B cell (primary cell): ENCODE data around the gene HABP4. TPM values are rescaled to one million over a fixed set of nuclear protein-coding genes. Genes with fewer than 3 reads are reported as not detected.

Experiments
- ATAC-seq: fragments of 200-7000 bp; cut with Tn5 transposase; one replicate; pipeline ENCODE4 v1.10.0; 2021; ENCODE audit warnings: low read depth, mild to moderate bottlenecking, moderate number of reproducible peaks, moderate library complexity
- CTCF ChIA-PET: fragments of 350-600 bp; sonication (Branson Sonifier 250); formaldehyde crosslinking; loops from one replicate; lab custom pipeline; 2021; ENCODE audit warnings: antibody characterized with exemption, inconsistent platforms; lab: Charles Lee
- POLR2A ChIA-PET: fragments of 350-600 bp; sonication (Branson Sonifier 250); formaldehyde crosslinking; loops from one replicate; lab custom pipeline; 2021; ENCODE audit warnings: antibody characterized with exemption; lab: Charles Lee
- DNase-seq: peaks from one replicate; pipeline ENCODE4 v3.0.0; 2013
- H2AFZ ChIP-seq: 2 replicates; pipeline ENCODE4 v1.6.1; 2012; ENCODE audit warnings: mild to moderate bottlenecking, low read depth, low read length; ENCODE audit not compliant: insufficient read depth, poor library complexity, severe bottlenecking
- H3K27ac ChIP-seq, 2 donors: 1 replicate in 1 of 2; 2 replicates in 1 of 2; pipeline ENCODE4 v1.5.1; 2012 to 2013; ENCODE audit warnings: low read length in 2 of 2, mild to moderate bottlenecking in 2 of 2, moderate library complexity in 1 of 2
- H3K27me3 ChIP-seq, 4 experiments: fragments of 200-600 bp in 1 of 4; sonication (generic) in 1 of 4; replicated peaks in 1 of 4; 1 replicate in 2 of 4; 2 replicates in 2 of 4; pipeline versions ENCODE4 v1.6.1 to v1.7.0; 2013 to 2016; ENCODE audit warnings: low read length in 3 of 4, mild to moderate bottlenecking in 2 of 4, mixed read lengths in 1 of 4, moderate library complexity in 1 of 4; ENCODE audit not compliant: insufficient read depth in 4 of 4, control insufficient read depth in 3 of 4; ENCODE audit errors: control extremely low read depth in 1 of 4
- H3K36me3 ChIP-seq, 2 experiments: replicated peaks in 1 of 2; 1 replicate in 1 of 2; 2 replicates in 1 of 2; pipeline versions ENCODE4 v1.6.1 to v1.7.1; 2013; ENCODE audit warnings: low read length in 1 of 2; ENCODE audit not compliant: insufficient read depth in 2 of 2, control insufficient read depth in 1 of 2; ENCODE audit errors: control extremely low read depth in 1 of 2, extremely low read depth in 1 of 2
- H3K4me1 ChIP-seq, 2 donors: fragments of 200-600 bp in 1 of 2; sonication (generic) in 1 of 2; 1 replicate in 1 of 2; 2 replicates in 1 of 2; pipeline versions ENCODE4 v1.5.1 to v1.6.1; 2013 to 2017; ENCODE audit warnings: low read length in 2 of 2; ENCODE audit not compliant: control insufficient read depth in 2 of 2, insufficient read depth in 2 of 2
- H3K4me2 ChIP-seq: replicated peaks from 2 replicates; pipeline ENCODE3; 2012; ENCODE audit warnings: mild to moderate bottlenecking, low read depth, low read length; ENCODE audit not compliant: poor library complexity, severe bottlenecking
- H3K4me3 ChIP-seq, 5 experiments: fragments of 200-600 bp in 1 of 5; sonication (generic) in 1 of 5; 1 replicate in 3 of 5; 2 replicates in 2 of 5; pipeline versions ENCODE4 v1.5.1 to v1.7.0; 2011 to 2016; ENCODE audit warnings: low read length in 4 of 5, mild to moderate bottlenecking in 4 of 5, low read depth in 2 of 5, control low read depth in 1 of 5, moderate library complexity in 1 of 5; ENCODE audit not compliant: insufficient read depth in 1 of 5; ENCODE audit errors: control extremely low read depth in 1 of 5, extremely low read depth in 1 of 5
- H3K79me2 ChIP-seq: fragments of 200-600 bp; sonication (generic); one replicate; pipeline ENCODE4 v1.6.0; 2016; ENCODE audit warnings: low read length; ENCODE audit not compliant: control insufficient read depth, insufficient read depth
- H3K9ac ChIP-seq: fragments of 200-600 bp; sonication (generic); 2 replicates; pipeline ENCODE4 v1.6.1; 2017; ENCODE audit warnings: mild to moderate bottlenecking, low read length, moderate library complexity
- H3K9me3 ChIP-seq, 3 donors: one replicate each; pipeline versions ENCODE4 v1.6.1 to v1.7.1; 2013; ENCODE audit warnings: low read length in 2 of 3; ENCODE audit not compliant: control insufficient read depth in 2 of 3, insufficient read depth in 1 of 3; ENCODE audit errors: control extremely low read depth in 1 of 3
- H4K20me1 ChIP-seq: 2 replicates; pipeline ENCODE4 v1.6.0; 2012; ENCODE audit warnings: mild to moderate bottlenecking, low read length; ENCODE audit not compliant: insufficient read depth, control insufficient read depth, poor library complexity, severe bottlenecking
- H3K27ac Mint-ChIP-seq: one replicate; pipeline ENCODE4 v1.8.0; 2021; ENCODE audit warnings: mixed read lengths
- H3K27me3 Mint-ChIP-seq: one replicate; pipeline ENCODE4 v1.8.0; 2021; ENCODE audit warnings: mixed read lengths
- H3K4me1 Mint-ChIP-seq: one replicate; pipeline ENCODE4 v1.8.0; 2021; ENCODE audit warnings: mixed read lengths
- H3K4me3 Mint-ChIP-seq: one replicate; pipeline ENCODE4 v1.8.0; 2021; ENCODE audit warnings: mixed read lengths
- H3K9me3 Mint-ChIP-seq: one replicate; pipeline ENCODE4 v1.8.0; 2022; ENCODE audit warnings: mixed read lengths; ENCODE audit not compliant: insufficient read depth
- CTCF ChIP-seq: fragments of 200-600 bp; IDR thresholded peaks from one replicate; pipeline ENCODE4 v1.8.0; 2022; ENCODE audit warnings: antibody characterized with exemption, mild to moderate bottlenecking
- EZH2 ChIP-seq: IDR thresholded peaks from 2 replicates; pipeline ENCODE4 v1.6.1; 2012; ENCODE audit warnings: borderline replicate concordance, low read depth, mild to moderate bottlenecking, moderate library complexity, low read length; ENCODE audit not compliant: insufficient read depth, poor library complexity, severe bottlenecking
- WGBS: methylation state at CpG from one replicate; pipeline ENCODE4 v1.1.5; 2013; ENCODE audit warnings: missing lambda C conversion rate; ENCODE audit not compliant: insufficient coverage; 5-methylcytosine and 5-hydroxymethylcytosine counted together
- intact Hi-C: fragments of 100-400 bp; cut with micrococcal nuclease; formaldehyde crosslinking; loops from one replicate; pipeline ENCODE4 v1.10.0; 2022
- polyA plus RNA-seq: library from polyadenylated mRNA; depleted of rRNA; stranded (reverse); fragments of >200 nt; gene quantifications from 2 replicates; pipeline ENCODE4 v1.2.3, GENCODE V29; 2012
- total RNA-seq, 2 donors: library from RNA; stranded (reverse); fragments of 120-200 nt in 1 of 2; gene quantifications; 1 replicate in 1 of 2; 2 replicates in 1 of 2; pipeline versions ENCODE4 v1.2.3 to v1.2.4, GENCODE V29; 2013 to 2022

Gene HABP4
- total and polyA plus RNA-seq, 2 donors (not counting 1 experiment from before 2014, with no cell fraction given), result 3.3 to 15.0 TPM

GRCh38 chr9:96408409-96409280 is 41.3 kb upstream of the HABP4 start:
- intact Hi-C loops, result no loop called here
- H2AFZ ChIP-seq, result no peak overlapping the region
- no peak overlapping the region for H3K27ac ChIP-seq
- no peak overlapping the region for H3K9ac ChIP-seq
- WGBS, result 81% methylated on average over 6 of the region's 9 CpGs
- POLR2A ChIA-PET, result no interaction called here
- Mint-ChIP-seq H3K27me3 (no peaks in the 10 kb centered on the region), H3K4me1 (peaks cover 15% of the 10 kb centered on the region), H3K4me3 (no peak overlapping the region), H3K27ac (peak overlapping the region; percentile 57), H3K9me3 (no peaks in the 10 kb centered on the region)
- ATAC-seq, result no peak
- H3K9me3 ChIP-seq, result no peaks in the 10 kb centered on the region
- TF ChIP-seq EZH2 (no peak), CTCF (no peak)
- peaks cover 8 to 15% of the 10 kb centered on the region in 2 donors for H3K4me1 ChIP-seq
- no peak overlapping the region for H3K4me3 ChIP-seq
- no peak for DNase-seq
- CTCF ChIA-PET, result interaction anchor here (0.6 to 1.1 kb wide), 2 partner anchors 81 to 395 kb away, joined by 3 to 4 read pairs; no protein-coding TSS in a partner anchor
- no peak overlapping the region for H3K4me2 ChIP-seq
- no peaks in the 10 kb centered on the region for H3K36me3 ChIP-seq
- H3K79me2 ChIP-seq, result peaks cover 41% of the 10 kb centered on the region
- no peaks in the 10 kb centered on the region for H4K20me1 ChIP-seq
- no peaks in the 10 kb centered on the region for H3K27me3 ChIP-seq
